Subcutaneous adipose tissue (tissue), 4 donors: Measurements from ENCODE around the gene ADH7. TPM values are rescaled to one million over a fixed set of nuclear protein-coding genes. Genes with fewer than 3 reads are reported as not detected.

Experiments
- total RNA-seq, 4 donors: library from RNA; depleted of rRNA; stranded (reverse); fragments of >200 nt; gene quantifications; one replicate each; pipeline ENCODE4 v1.1.0, GENCODE V29; 2016
- TF ChIP-seq, protein P1 (sequence below): fragments of 450-650 bp; IDR thresholded peaks from one replicate; pipeline ENCODE4 v1.5.1; 2016; ENCODE audit warnings: low read depth, mild to moderate bottlenecking, control low read depth, antibody characterized with exemption, moderate library complexity

ADH7 gene
- total RNA-seq, 4 donors from 2014 or later = not detected

DNA sequence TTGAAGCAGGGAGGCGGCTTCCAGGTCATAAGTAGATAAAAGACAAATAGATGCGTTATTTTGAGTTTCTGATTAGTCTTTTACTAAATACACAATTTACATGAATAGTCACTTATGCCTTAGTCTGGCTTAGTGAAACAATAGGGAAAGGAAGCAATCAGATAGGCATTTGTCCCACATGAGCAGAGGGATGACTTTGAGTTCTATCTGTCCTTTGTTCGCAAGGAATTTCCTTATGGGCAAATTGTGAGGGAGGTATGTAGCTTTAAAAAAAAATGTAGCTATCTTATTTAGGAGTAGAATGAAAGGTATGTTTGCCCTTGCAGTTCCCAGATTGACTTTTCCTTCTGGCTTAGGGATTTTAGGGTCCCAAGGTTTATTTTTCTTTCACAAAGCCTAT is 56.3 kb downstream of the ADH7 start:
- TF ChIP-seq, protein P1, sequence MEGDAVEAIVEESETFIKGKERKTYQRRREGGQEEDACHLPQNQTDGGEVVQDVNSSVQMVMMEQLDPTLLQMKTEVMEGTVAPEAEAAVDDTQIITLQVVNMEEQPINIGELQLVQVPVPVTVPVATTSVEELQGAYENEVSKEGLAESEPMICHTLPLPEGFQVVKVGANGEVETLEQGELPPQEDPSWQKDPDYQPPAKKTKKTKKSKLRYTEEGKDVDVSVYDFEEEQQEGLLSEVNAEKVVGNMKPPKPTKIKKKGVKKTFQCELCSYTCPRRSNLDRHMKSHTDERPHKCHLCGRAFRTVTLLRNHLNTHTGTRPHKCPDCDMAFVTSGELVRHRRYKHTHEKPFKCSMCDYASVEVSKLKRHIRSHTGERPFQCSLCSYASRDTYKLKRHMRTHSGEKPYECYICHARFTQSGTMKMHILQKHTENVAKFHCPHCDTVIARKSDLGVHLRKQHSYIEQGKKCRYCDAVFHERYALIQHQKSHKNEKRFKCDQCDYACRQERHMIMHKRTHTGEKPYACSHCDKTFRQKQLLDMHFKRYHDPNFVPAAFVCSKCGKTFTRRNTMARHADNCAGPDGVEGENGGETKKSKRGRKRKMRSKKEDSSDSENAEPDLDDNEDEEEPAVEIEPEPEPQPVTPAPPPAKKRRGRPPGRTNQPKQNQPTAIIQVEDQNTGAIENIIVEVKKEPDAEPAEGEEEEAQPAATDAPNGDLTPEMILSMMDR = no peak

DNA sequence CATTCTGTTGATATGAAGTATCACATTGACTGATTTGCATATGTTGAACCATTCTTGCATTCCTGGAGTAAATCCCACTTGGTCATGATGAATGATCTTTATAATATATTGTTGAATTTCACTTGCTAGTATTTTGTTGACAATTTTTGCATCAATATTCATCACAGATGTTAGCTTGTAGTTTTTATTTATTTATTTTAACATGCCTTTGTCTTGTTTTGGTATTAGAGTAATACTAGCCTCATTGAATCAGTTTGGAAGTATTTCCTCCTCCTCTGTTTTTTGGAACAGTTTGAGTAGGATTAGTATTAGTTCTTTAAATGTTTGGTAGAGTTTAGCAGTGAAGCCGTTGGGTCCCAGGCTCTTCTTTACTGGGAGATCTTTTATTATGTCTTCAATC is 68.7 kb downstream of the ADH7 start:
- TF ChIP-seq, protein P1 = no peak

DNA sequence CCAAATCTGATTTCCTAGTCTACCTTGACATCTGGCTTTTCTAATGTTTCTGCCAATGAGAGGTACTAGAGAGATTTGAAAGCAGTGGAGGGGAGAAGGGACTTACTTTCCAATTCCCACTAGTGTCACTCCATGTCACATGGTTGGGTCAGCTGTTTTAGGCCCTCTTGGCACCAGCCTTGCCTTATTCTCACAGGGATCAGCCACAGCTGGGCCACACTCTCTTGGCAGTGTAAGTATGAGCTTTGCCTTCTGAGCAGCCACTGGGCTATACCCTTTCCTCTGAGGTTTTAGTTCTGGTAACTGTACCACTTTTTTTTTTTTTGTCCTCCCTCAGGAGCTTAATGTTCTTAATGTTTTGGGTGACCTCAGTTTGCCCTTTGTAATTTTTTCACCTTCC is 72.4 kb downstream of the ADH7 start:
- TF ChIP-seq, protein P1 = no peak

Other genes with a start within 250 kb of the ADH7 start
- gene ADH6, start 216.1 kb downstream of the ADH7 start, total RNA-seq = not detected
- under 1 TPM in 3 of 4 donors, not detected in 1; 0.22 to 0.85 (median 0.82) TPM for gene ADH1A, start 144.4 kb downstream of the ADH7 start, total RNA-seq
- 1,000 to 10,000 TPM; 3,428 to 6,526 (median 5,135) TPM for gene ADH1B, start 113.9 kb downstream of the ADH7 start, total RNA-seq
- 10 to 100 TPM; 21.3 to 51.7 (median 24.4) TPM for gene ADH1C, start 82.6 kb downstream of the ADH7 start, total RNA-seq
- gene C4orf17, start 75.7 kb upstream of the ADH7 start, total RNA-seq = not detected
- gene TRMT10A, start 128.7 kb upstream of the ADH7 start, total RNA-seq = 1 to 10 TPM; 6.0 to 9.0 (median 6.2) TPM
- gene MTTP, start 139.5 kb upstream of the ADH7 start, total RNA-seq = 1 to 10 TPM in 2 of 4 donors, under 1 TPM in 1, not detected in 1; 0.38 to 1.3 (median 1.0) TPM
- gene C4orf54, start 222.5 kb upstream of the ADH7 start, total RNA-seq = under 1 TPM in 1 of 4 donors, not detected in 3; under 0.01 TPM